ENCODE measurements around the gene RAD50.

DNA sequence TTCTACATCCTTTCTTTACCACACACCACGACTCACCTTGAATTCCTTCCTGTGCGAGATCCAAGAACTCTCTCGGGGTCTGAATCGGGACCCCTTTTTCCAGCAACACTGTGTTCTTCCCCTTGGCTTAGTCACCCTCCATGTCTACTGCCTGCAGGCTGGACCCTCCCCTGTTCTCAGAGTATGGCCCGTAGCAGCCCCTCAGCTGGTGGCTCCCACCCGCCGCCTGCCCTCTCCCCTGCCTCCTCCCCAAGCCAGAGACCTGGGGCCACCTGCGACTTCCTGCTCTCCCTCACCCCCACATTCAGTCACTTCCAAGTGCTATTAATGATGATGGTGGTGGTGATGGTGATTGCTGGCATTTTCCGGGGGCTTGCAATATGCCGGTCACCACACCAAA, 110.5 kb downstream of the RAD50 start:
- TF ChIP-seq, protein P1, sequence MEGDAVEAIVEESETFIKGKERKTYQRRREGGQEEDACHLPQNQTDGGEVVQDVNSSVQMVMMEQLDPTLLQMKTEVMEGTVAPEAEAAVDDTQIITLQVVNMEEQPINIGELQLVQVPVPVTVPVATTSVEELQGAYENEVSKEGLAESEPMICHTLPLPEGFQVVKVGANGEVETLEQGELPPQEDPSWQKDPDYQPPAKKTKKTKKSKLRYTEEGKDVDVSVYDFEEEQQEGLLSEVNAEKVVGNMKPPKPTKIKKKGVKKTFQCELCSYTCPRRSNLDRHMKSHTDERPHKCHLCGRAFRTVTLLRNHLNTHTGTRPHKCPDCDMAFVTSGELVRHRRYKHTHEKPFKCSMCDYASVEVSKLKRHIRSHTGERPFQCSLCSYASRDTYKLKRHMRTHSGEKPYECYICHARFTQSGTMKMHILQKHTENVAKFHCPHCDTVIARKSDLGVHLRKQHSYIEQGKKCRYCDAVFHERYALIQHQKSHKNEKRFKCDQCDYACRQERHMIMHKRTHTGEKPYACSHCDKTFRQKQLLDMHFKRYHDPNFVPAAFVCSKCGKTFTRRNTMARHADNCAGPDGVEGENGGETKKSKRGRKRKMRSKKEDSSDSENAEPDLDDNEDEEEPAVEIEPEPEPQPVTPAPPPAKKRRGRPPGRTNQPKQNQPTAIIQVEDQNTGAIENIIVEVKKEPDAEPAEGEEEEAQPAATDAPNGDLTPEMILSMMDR (IDR thresholded peaks at IDR 0.05 in 8 of 11, conservative IDR thresholded peaks at IDR 0.05 in 3 of 11) = no peak
- TF ChIP-seq POLR2AphosphoS5 (IDR thresholded peaks at IDR 0.05) = no peak

All from spleen (tissue), 7 donors.